T-cell (primary cell): ENCODE data around the gene MUC4. TPM values are rescaled to one million over a fixed set of nuclear protein-coding genes. Genes with fewer than 3 reads are reported as not detected.
A peak's percentile ranks its signal among the peaks of the same experiment; 100 is the strongest.

ENCODE experiments used
- ATAC-seq, 4 experiments: fragments of 200-7000 bp in 3 of 4; fragments of 150-1000 bp in 1 of 4; cut with Tn5 transposase; replicated peaks in 1 of 4; 1 replicate in 3 of 4; 2 replicates in 1 of 4; pipeline ENCODE4 v1.10.0; 2021; ENCODE audit warnings: moderate library complexity in 3 of 4, mild to moderate bottlenecking in 2 of 4, moderate number of reproducible peaks in 1 of 4
- CTCF ChIA-PET, 2 donors: fragments of 300-600 bp; sonication (Branson Sonifier 250); formaldehyde crosslinking; loops; one replicate each; lab custom pipeline; 2022; ENCODE audit warnings: antibody characterized with exemption in 2 of 2; lab: Charles Lee
- POLR2A ChIA-PET, 2 donors: fragments of 300-600 bp; sonication (Branson Sonifier 250); formaldehyde crosslinking; loops; one replicate each; lab custom pipeline; 2022; ENCODE audit warnings: antibody characterized with exemption in 2 of 2; lab: Charles Lee
- DNase-seq, 35 experiments: peaks; one replicate each; pipeline versions ENCODE4 v3.0.0 to v3.0.0-alpha.2; 2013 to 2023
- H3K27ac ChIP-seq: one replicate; pipeline ENCODE4 v1.5.1; 2013; ENCODE audit warnings: low read length
- H3K27me3 ChIP-seq, 2 experiments: replicated peaks in 1 of 2; 1 replicate in 1 of 2; 2 replicates in 1 of 2; pipeline versions ENCODE4 v1.6.1 to v1.7.0; 2013; ENCODE audit warnings: low read length in 1 of 2, mixed read lengths in 1 of 2; ENCODE audit not compliant: control insufficient read depth in 2 of 2, insufficient read depth in 2 of 2; ENCODE audit errors: extremely low read depth in 1 of 2
- H3K36me3 ChIP-seq, 2 donors: 1 replicate in 1 of 2; 2 replicates in 1 of 2; pipeline versions ENCODE4 v1.6.1 to v1.7.0; 2013; ENCODE audit warnings: low read length in 1 of 2; ENCODE audit not compliant: control insufficient read depth in 2 of 2, insufficient read depth in 1 of 2; ENCODE audit errors: extremely low read depth in 1 of 2
- H3K4me1 ChIP-seq, 2 experiments: 1 replicate in 1 of 2; 2 replicates in 1 of 2; pipeline versions ENCODE4 v1.6.1 to v1.7.0; 2013; ENCODE audit warnings: low read length in 2 of 2, mixed read lengths in 1 of 2; ENCODE audit not compliant: insufficient read depth in 2 of 2, control insufficient read depth in 1 of 2; ENCODE audit errors: extremely low read depth in 1 of 2
- H3K4me3 ChIP-seq, 2 donors: 1 replicate in 1 of 2; 2 replicates in 1 of 2; pipeline versions ENCODE4 v1.5.1 to v1.7.0; 2013; ENCODE audit warnings: mild to moderate bottlenecking in 2 of 2, low read length in 1 of 2, moderate library complexity in 1 of 2; ENCODE audit not compliant: control insufficient read depth in 1 of 2; ENCODE audit errors: extremely low read depth in 1 of 2
- H3K9me3 ChIP-seq: 2 replicates; pipeline ENCODE4 v1.7.0; 2013
- H3K27ac Mint-ChIP-seq, 2 donors: one replicate each; pipeline ENCODE4 v1.8.0; 2020 to 2021; ENCODE audit warnings: mild to moderate bottlenecking in 2 of 2, mixed read lengths in 2 of 2
- H3K27me3 Mint-ChIP-seq, 2 donors: one replicate each; pipeline ENCODE4 v1.8.0; 2021 to 2022; ENCODE audit warnings: mixed read lengths in 2 of 2
- H3K36me3 Mint-ChIP-seq: one replicate; pipeline ENCODE4 v1.8.0; 2021; ENCODE audit warnings: mixed read lengths
- H3K4me1 Mint-ChIP-seq, 3 donors: one replicate each; pipeline ENCODE4 v1.8.0; 2020 to 2022; ENCODE audit warnings: mixed read lengths in 3 of 3, mild to moderate bottlenecking in 1 of 3
- H3K4me3 Mint-ChIP-seq, 3 donors: one replicate each; pipeline ENCODE4 v1.8.0; 2020 to 2022; ENCODE audit warnings: mild to moderate bottlenecking in 3 of 3, mixed read lengths in 3 of 3, moderate library complexity in 3 of 3
- H3K9me3 Mint-ChIP-seq, 3 donors: one replicate each; pipeline ENCODE4 v1.8.0; 2020 to 2022; ENCODE audit warnings: mixed read lengths in 3 of 3
- WGBS: methylation state at CpG from one replicate; pipeline ENCODE4 v1.1.5; 2013; ENCODE audit warnings: missing lambda C conversion rate; ENCODE audit not compliant: insufficient coverage; 5-methylcytosine and 5-hydroxymethylcytosine counted together
- total RNA-seq, 35 experiments: library from RNA in 6 of 35; stranded (reverse) in 6 of 35; fragments of 120-200 nt in 1 of 35; gene quantifications; one replicate each; pipeline versions ENCODE4 v1.2.1 to v1.2.4 and lab custom pipeline; 2013 to 2026

Gene MUC4
- total RNA-seq, 5 donors from 2014 or later (not counting 1 experiment from before 2014, with no cell fraction given) = 0.03 to 0.16 (median 0.05) TPM; not detected in 1

GRCh38 chr3:195855471-195856409 lies 44.0 kb upstream of the MUC4 start:
- DNase-seq (no peak), ATAC-seq (no peak)
- H3K36me3 Mint-ChIP-seq = no peaks in the 10 kb centered on the region
- H3K27me3 Mint-ChIP-seq = peaks cover 0 to 6% of the 10 kb centered on the region in 2 donors
- H3K4me1 Mint-ChIP-seq = peaks cover 11% of the 10 kb centered on the region in 3 donors
- Histone ChIP-seq H3K27ac (no peak overlapping the region), H3K36me3 (no peaks in the 10 kb centered on the region), H3K9me3 (no peaks in the 10 kb centered on the region), H3K4me3 (no peak overlapping the region), H3K4me1 (peaks cover 0 to 14% of the 10 kb centered on the region in 2 experiments), H3K27me3 (peaks cover 0 to 23% of the 10 kb centered on the region in 2 experiments)
- POLR2A ChIA-PET = interaction anchor here in 1 of 2 donors (0.6 kb wide), 1 partner anchor 15 kb away, joined by 4 read pairs; no protein-coding TSS in a partner anchor
- H3K27ac Mint-ChIP-seq = no peak overlapping the region
- WGBS = 89% methylated on average over 7 of the region's 13 CpGs
- H3K4me3 Mint-ChIP-seq = no peak overlapping the region
- CTCF ChIA-PET = interaction anchor here (0.6 to 1.2 kb wide), 4 partner anchors 17 to 535 kb away, joined by 3 to 7 read pairs (median 3); no protein-coding TSS in a partner anchor
- no peaks in the 10 kb centered on the region for H3K9me3 Mint-ChIP-seq

GRCh38 chr3:195854628-195855294 lies 43.0 kb upstream of the MUC4 start:
- peaks cover 11 to 14% (median 12%) of the 10 kb centered on the region in 3 donors for H3K4me1 Mint-ChIP-seq
- peaks cover 0 to 25% of the 10 kb centered on the region in 2 experiments for H3K27me3 ChIP-seq

GRCh38 chr3:195853996-195854395 lies 42.3 kb upstream of the MUC4 start:
- no peak overlapping the region for H3K4me3 Mint-ChIP-seq
- ChIA-PET POLR2A (no interaction called here), CTCF (no interaction called here)
- whole genome bisulfite sequencing = no CpG with 5 or more reads among the region's 14 CpGs
- DNase-seq (no peak), ATAC-seq (no peak)
- no peaks in the 10 kb centered on the region for H3K9me3 ChIP-seq
- no peaks in the 10 kb centered on the region for H3K36me3 Mint-ChIP-seq
- H3K27ac ChIP-seq = no peak overlapping the region
- peaks cover 0 to 5% of the 10 kb centered on the region in 2 donors for H3K27me3 Mint-ChIP-seq
- H3K9me3 Mint-ChIP-seq = no peaks in the 10 kb centered on the region
- H3K4me3 ChIP-seq = no peak overlapping the region
- peaks cover 0 to 8% of the 10 kb centered on the region in 2 experiments for H3K4me1 ChIP-seq
- no peak overlapping the region for H3K27ac Mint-ChIP-seq
- peaks cover 0 to 23% of the 10 kb centered on the region in 2 experiments for H3K27me3 ChIP-seq
- H3K36me3 ChIP-seq = no peaks in the 10 kb centered on the region
- H3K4me1 Mint-ChIP-seq = peaks cover 7 to 8% (median 8%) of the 10 kb centered on the region in 3 donors

More at GRCh38 chr3:195854628-195855294, 43.0 kb upstream of the MUC4 start:
- H3K4me3 Mint-ChIP-seq = no peak overlapping the region
- WGBS = 88% methylated on average over 3 of the region's 9 CpGs
- Histone ChIP-seq H3K27ac (no peak overlapping the region), H3K36me3 (no peaks in the 10 kb centered on the region), H3K4me1 (peaks cover 0 to 15% of the 10 kb centered on the region in 2 experiments), H3K4me3 (no peak overlapping the region), H3K9me3 (no peaks in the 10 kb centered on the region)
- DNase-seq = no peak
- H3K27me3 Mint-ChIP-seq = peaks cover 0 to 5% of the 10 kb centered on the region in 2 donors
- no peak for ATAC-seq
- ChIA-PET CTCF (no interaction called here), POLR2A (interaction anchor here in 1 of 2 donors (0.6 kb wide), 1 partner anchor 14 kb away, joined by 4 read pairs; no protein-coding TSS in a partner anchor)
- H3K27ac Mint-ChIP-seq = no peak overlapping the region
- no peaks in the 10 kb centered on the region for H3K36me3 Mint-ChIP-seq
- H3K9me3 Mint-ChIP-seq = no peaks in the 10 kb centered on the region

DNA sequence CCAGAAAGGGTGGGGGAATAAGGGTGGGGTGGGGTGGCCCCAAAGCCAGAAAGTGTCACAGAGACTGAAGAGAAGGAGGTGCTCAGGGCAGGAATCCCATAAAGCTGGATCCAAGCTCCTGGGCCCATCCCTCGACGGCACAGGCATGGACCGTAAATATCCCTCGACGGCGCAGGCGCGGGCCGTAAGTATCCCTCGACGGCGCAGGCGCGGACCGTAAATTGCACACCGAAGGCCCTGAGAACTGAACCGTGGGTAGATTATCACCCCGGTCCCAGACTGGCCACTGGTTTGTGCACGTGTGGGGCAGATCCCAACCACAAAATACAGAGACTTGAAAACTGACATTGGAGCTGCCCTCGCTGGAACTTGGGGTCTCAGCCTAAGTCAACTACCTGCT lies 41.3 kb upstream of the MUC4 start:
- Mint-ChIP-seq H3K9me3 (no peaks in the 10 kb centered on the region), H3K36me3 (no peaks in the 10 kb centered on the region), H3K4me3 (no peak overlapping the region), H3K4me1 (peaks cover 7 to 8% (median 8%) of the 10 kb centered on the region in 3 donors), H3K27ac (no peak overlapping the region), H3K27me3 (peaks cover 0 to 5% of the 10 kb centered on the region in 2 donors)
- ChIA-PET POLR2A (no interaction called here), CTCF (interaction anchor here in 1 of 2 donors (0.6 to 0.9 kb wide), 2 partner anchors 62 to 97 kb away, joined by 3 read pairs; no protein-coding TSS in a partner anchor)
- 93% methylated on average over 18 of the region's 20 CpGs for WGBS
- Histone ChIP-seq H3K27ac (no peak overlapping the region), H3K4me3 (no peak overlapping the region), H3K36me3 (no peaks in the 10 kb centered on the region), H3K27me3 (peaks cover 0 to 20% of the 10 kb centered on the region in 2 experiments), H3K9me3 (no peaks in the 10 kb centered on the region), H3K4me1 (peaks cover 0 to 8% of the 10 kb centered on the region in 2 experiments)
- DNase-seq (no peak), ATAC-seq (no peak)

- Mint-ChIP-seq H3K27ac (no peak overlapping the region), H3K4me3 (peak overlapping the region in 2 of 3 donors; percentile 31 to 42)
- DNase-seq = peak; percentile 61 to 96 (median 83)
Observed at GRCh38 chr3:195850857-195851543, 39.3 kb upstream of the MUC4 start.

More at GRCh38 chr3:195850857-195851543, 39.3 kb upstream of the MUC4 start:
- Histone ChIP-seq H3K36me3 (no peaks in the 10 kb centered on the region), H3K9me3 (no peaks in the 10 kb centered on the region), H3K27ac (no peak overlapping the region), H3K27me3 (peaks cover 0 to 23% of the 10 kb centered on the region in 2 experiments), H3K4me3 (no peak overlapping the region), H3K4me1 (peaks cover 0 to 8% of the 10 kb centered on the region in 2 experiments)
- H3K9me3 Mint-ChIP-seq = no peaks in the 10 kb centered on the region
- POLR2A ChIA-PET = no interaction called here
- CTCF ChIA-PET = interaction anchor here (0.6 to 1.8 kb wide), 10 partner anchors 8 to 682 kb away, joined by 3 to 8 read pairs (median 4); partner anchors contain the start of gene XXYLT1 (in 1 of the 2)
- peak; percentile 97 to 100 (median 100) for ATAC-seq
- WGBS = 27% methylated on average over 31 of the region's 31 CpGs
- H3K4me1 Mint-ChIP-seq = peaks cover 7 to 8% (median 8%) of the 10 kb centered on the region in 3 donors
- H3K27me3 Mint-ChIP-seq = peaks cover 0 to 5% of the 10 kb centered on the region in 2 donors
- no peaks in the 10 kb centered on the region for H3K36me3 Mint-ChIP-seq
